ENCODE measurements around the gene GABRP. TPM values are rescaled to one million over a fixed set of nuclear protein-coding genes. Genes with fewer than 3 reads are reported as not detected.
A peak's percentile ranks its signal among the peaks of the same experiment; 100 is the strongest.
"Not testable (repeated sequence)": the region's sequence is repeated elsewhere in the genome, so short reads cannot be mapped to it uniquely, and the experiment has no call there.

GABRP gene
- total RNA-seq, 1 donor from 2014 or later = 7.2 TPM

GRCh38 chr5:170755679-170756456 is 27.7 kb upstream of the GABRP start:
- DNase-seq = no peak

DNA sequence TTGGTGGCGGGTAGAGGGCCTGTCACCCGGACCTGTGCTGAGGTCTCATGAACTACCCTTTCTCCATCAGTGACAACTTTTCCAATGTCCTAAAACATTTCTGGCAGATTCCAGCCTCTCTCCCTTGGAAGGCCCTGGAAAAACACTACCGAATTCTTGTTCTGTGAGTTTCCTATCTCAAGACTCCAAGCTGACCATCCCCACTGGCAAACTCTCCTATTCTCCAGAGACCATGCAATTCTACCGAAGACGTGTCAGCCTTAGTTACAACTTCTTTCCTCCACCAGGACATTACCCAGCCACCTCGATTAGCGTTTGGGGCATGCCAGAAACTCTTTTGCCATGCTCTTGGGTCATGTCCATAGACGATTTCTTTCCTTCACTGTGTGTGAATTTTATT is 26.8 kb upstream of the GABRP start:
- no peak for DNase-seq

GRCh38 chr5:170757182-170757601 is 26.3 kb upstream of the GABRP start:
- no peak for DNase-seq

DNA sequence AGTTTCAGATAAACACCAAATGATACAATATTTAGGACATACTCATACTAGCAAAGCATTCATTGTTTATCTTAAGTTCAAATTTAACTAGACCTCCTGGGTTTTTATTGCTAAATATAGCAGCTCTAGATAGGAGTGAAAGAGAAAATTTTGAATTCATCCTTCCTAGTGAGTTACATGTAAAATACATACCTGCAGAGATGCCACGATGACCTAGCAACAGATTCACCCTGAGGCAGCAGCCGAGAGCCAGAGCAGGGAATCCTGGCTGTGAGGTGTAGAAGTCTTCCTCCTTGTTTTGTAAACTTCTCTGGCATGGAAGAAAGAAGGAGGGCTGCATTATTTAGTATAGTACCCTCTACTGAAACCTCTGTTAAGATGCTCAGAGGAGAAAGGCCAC is 25.9 kb upstream of the GABRP start:
- DNase-seq = no peak

GRCh38 chr5:170758481-170758880 is 25.0 kb upstream of the GABRP start:
- DNase-seq = no peak

DNA sequence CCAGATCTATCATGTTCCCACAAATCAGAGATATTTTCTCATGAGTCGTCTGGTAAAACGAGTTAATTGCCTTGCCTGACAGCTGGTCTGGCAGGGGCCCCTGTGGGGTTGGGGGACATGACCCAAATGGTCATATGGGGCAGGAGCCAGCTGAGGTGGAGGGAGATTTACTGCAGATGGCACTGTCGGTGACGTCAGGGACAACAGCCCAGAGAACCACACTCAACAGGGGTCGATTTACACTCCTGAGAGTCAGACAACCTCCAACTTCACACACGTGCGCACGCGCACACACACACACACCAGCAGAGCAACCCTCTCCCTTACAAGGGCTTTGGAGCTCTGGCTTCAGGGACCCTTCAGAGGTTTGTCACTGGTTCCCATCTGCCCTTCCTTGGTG is 23.4 kb upstream of the GABRP start:
- no peak for DNase-seq

GRCh38 chr5:170761048-170761707 is 22.3 kb upstream of the GABRP start:
- DNase-seq = no peak

- DNase-seq = no peak
Observed at GRCh38 chr5:170761708-170762066, 21.8 kb upstream of the GABRP start.

GRCh38 chr5:170762298-170762697 is 21.2 kb upstream of the GABRP start:
- DNase-seq = not testable (repeated sequence)

DNA sequence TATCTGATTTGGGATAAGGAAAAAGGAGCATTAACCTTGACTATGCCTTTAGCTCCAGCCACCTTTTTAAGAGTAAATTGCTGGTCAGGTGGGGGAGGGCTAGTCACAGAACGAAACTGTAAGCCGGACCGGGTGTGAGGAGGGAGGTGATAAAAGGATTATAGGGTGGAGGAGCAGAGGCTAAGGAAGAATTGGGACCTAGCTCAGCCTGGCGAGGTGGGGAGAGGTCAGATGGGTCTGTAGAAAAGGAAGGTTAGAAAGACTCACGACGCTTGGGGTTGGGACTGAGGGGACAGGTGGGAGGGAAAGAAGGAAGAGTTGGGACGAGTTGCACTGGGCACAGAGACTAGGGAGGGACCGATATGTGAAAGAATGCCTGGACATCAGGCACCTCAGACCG is 17.7 kb upstream of the GABRP start:
- DNase-seq = not testable (repeated sequence)

DNA sequence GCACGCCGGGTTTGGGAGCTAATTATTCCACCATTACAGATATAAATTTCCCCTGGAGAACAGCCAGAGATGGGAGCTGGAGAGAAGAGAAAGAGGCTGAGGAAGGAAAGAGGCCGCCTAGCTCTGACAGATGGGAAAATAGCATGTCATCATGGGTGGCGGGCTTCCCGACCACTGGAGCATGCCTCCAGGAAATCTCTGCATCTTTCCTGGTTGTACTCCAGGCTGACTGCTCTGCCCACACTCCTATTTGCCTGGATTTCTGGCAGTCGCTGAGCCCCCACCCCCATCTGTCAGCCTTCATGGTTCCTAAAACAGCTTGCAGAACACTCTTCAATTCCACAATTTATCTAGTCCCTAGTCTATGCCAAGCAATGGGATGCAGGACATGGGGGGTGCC is 14.3 kb upstream of the GABRP start:
- peak; percentile 40 for DNase-seq

DNA sequence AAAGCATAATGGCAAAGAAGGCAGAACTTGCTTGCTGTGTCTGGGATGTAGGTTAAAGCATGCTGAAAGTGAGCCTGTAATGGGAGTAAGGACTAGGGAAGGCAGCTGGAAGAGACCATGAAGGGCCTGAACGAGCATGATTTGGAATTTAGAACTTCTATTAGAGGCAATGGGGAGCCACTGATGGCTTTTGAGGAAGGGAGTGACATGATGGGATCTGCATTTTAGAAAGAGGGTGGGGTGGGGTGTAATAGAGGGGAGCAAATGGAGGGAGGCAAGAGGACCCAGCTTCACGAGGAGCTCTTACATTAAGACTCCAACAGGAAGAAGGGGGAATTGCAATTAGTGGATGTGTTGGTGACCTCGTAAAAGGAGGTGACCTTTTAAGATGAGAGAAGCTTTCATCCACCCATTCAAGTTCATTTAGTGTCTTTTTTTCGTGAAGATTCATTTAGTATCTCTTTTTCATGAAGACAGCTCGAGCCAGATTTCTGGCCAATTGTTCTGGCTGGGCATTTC is 13.6 kb upstream of the GABRP start:
- no peak for DNase-seq

DNA sequence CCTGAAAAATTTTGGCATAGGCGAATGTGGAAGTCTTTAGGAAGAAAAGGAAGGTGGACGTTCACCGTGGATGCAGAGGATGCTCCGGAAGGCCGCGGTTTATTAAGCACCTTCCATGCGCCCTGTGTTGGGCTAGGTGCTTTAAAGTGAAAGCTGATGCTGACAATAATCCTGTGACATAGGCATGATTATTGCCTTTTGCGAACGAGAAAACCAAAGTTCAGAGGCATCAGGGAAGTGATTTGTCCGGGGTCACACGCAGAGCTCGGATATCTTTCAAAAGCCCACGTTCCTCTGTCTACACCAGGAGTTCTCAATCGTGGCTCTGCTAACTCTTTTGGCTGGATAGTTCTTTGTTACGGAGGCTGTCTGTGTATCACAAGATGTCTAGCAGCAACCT is 12.0 kb upstream of the GABRP start:
- no peak for DNase-seq

- DNase-seq = no peak
Observed at GRCh38 chr5:170773024-170773985, 10.2 kb upstream of the GABRP start.

- DNase-seq = no peak
Observed at GRCh38 chr5:170774831-170775230, 8.7 kb upstream of the GABRP start.

GRCh38 chr5:170781946-170782345 is 1.6 kb upstream of the GABRP start:
- DNase-seq = no peak

DNA sequence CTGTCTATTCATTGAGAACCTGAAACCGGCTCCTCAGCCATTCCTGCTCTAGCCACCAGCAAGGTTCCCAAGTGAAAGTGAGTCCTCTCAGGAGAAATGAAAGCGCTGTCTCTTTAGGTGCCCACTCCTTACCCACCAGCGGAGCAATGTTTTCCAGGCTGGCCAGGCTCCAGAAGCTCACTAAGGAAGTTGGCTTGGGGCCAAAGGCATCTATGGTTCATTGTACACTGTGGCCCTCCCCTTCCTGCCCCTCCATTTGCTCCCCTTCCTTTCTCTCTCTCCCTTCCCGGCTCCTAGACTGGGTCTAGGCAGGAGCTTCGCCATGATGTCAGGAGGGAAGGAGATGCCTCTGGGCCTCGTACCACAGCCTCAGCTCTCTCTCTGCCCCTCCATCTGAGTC is 1.1 kb upstream of the GABRP start:
- peak; percentile 54 for DNase-seq

GRCh38 chr5:170785416-170785815 is 1.9 kb downstream of the GABRP start:
- DNase-seq = peak; percentile 30

DNA sequence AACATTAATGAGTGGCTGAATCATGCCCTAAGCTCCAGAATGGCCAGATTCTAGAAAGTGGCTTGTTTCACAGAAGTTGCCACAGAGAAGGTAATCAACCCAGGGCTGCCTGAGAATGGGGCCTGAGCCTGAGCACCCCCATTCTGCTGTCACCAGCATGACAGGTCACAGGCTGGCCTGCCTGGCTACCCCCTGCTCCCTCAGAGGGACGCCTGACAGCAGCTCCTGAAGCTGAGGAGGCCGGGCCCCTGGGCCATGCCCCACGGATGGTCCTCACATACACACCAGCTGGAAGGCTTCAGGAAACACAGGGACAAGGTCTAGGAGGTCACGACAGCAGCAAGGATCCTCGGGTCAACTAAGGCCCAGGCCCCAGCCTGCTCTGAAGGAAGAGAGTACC is 3.7 kb downstream of the GABRP start:
- DNase-seq = no peak

DNA sequence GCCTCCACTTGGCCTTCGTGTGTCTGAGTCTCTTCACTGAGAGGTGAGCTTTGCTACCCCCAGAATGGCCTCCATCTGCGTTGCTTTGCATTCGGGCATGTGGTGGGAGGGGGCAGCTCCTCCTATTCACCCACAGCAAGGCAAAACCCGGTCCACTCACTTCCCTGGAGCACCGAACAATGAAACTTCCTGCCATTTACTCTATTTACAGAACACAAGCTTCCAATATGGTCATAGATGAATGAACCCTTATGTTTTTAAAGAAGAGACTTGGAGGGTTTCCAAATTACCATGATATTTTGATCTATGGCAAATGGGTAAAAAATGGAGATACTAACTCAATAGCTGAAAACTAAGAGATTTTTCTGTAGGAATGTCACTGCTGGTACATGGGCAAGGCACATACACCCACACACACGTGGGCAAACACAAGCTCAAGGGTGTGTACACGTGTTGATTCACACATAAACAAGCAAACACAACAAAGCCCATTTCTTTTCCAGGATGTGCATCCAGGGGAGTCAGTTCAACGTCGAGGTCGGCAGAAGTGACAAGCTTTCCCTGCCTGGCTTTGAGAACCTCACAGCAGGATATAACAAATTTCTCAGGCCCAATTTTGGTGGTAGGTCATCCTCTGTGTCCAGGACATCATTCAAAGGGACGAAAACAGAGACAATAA is 5.2 kb downstream of the GABRP start:
- DNase-seq = no peak

- peak; percentile 84 for DNase-seq
Observed at GRCh38 chr5:170791325-170791954, 7.9 kb downstream of the GABRP start.

GRCh38 chr5:170792878-170793277 is 9.4 kb downstream of the GABRP start:
- no peak for DNase-seq

Measured in tongue (tissue), 2 donors.